Measurements from ENCODE around the gene FAM219A.
A peak's percentile ranks its signal among the peaks of the same experiment; 100 is the strongest.
"Not testable (repeated sequence)": the region's sequence is repeated elsewhere in the genome, so short reads cannot be mapped to it uniquely, and the experiment has no call there.

FAM219A gene

DNA sequence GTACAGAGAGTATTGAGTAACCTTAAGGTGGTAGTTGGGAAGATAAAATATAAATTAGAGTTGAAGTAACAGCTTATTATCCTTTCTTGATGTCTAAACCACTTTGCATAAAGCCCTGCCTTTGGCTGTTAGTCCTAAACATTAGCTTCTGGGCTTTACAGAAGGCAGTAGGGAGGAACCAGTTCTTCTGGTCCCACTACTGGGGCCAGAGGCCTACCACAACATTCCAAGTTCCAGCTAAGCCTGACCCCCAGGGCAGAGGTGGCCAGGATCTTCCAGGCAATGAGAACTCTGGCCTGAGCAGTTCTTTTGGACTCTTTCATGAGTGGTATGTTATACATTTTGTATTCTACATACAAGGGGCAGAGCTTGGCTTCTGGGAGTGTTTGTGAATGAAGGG is 26.3 kb upstream of the FAM219A start:
- no peak for DNase-seq (ENCODE audit: low read depth in 2 of 2)

DNA sequence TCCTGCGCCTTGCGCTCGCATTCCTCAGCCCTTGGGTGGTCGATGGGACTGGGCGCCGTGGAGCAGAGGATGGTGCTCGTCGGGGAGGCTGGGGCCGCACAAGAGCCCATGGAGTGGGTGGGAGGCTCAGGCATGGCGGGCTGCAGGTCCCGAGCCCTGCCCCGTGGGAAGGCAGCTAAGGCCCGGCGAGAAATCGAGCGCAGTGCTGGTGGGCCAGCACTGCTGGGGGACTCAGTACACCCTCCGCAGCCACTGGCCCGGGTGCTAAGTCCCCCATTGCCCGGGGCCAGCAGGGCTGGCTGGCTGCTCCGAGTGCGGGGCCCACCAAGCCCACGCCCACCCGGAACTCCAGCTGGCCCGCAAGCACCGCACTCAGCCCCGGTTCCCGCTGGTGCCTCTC is 24.4 kb upstream of the FAM219A start:
- DNase-seq (ENCODE audit: low read depth in 2 of 2) = not testable (repeated sequence)

DNA sequence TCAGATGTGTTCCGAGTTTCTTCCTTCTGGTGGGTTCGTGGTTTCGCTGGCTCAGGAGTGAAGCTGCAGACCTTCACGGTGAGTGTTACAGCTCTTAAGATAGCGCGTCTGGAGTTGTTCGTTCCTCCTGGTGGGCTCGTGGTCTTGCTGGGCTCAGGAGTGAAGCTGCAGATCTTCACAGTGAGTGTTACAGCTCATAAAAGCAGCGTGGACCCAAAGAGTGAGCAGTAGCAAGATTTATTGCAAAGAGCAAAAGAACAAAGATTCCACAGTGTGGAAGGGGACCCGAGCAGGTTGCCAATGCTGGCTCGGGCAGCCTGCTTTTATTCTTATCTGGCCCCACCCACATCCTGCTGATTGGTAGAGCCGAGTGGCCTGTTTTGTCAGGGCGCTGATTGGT is 23.2 kb upstream of the FAM219A start:
- not testable (repeated sequence) for DNase-seq (ENCODE audit: low read depth in 2 of 2)

GRCh38 chr9:34479431-34479866 is 21.1 kb upstream of the FAM219A start:
- DNase-seq (ENCODE audit: low read depth in 2 of 2) = no peak

- no peak for DNase-seq (ENCODE audit: low read depth in 2 of 2)
Measured at GRCh38 chr9:34477541-34477940, 19.2 kb upstream of the FAM219A start.

- no peak for DNase-seq (ENCODE audit: low read depth in 2 of 2)
Measured at GRCh38 chr9:34475097-34475496, 16.7 kb upstream of the FAM219A start.

DNA sequence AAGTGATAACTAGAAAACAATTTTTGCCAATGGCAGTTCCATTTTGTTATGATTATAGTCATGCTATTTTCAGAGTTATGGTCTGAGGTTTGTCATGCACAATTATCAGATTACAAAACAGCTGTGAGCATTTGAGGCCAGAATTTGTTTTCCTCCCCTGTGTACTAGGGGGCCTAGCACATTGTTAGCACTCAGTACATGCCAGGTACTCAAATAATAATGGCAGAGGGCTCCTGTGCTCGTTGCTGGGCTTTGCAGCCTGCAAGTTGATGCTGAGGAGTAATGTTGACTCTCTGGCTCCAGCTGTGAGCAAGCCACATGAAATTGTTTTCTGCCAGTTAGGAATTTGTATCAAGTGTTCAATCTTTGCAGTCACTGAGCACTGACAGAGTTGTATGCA is 7.1 kb upstream of the FAM219A start:
- no peak for DNase-seq (ENCODE audit: low read depth in 2 of 2)

DNA sequence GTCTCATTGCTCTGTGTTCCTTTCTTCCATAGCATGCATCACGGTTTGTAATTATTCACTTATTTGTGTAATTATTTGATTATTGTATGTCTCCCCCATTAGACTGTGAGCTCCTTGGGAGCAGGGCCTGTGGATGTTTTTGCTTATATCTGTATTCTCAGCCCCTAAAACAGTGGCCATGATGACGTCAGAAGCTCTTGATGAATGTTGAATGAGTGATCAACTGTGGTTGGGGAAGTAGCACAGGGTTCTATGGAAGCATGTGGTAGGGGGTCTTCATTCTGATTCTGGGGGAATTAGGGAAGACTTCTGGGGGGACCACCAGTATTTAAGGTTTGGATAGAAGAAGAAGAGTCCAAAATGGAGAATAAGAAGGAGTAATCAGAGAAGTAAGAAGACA is 6.2 kb upstream of the FAM219A start:
- DNase-seq (ENCODE audit: low read depth in 2 of 2) = no peak

GRCh38 chr9:34463901-34464232 is 5.5 kb upstream of the FAM219A start:
- DNase-seq (ENCODE audit: low read depth in 2 of 2) = no peak

GRCh38 chr9:34463098-34463900 is 4.9 kb upstream of the FAM219A start:
- peak; percentile 42 to 70 for DNase-seq (ENCODE audit: low read depth in 2 of 2)

- no peak for DNase-seq (ENCODE audit: low read depth in 2 of 2)
Measured at GRCh38 chr9:34459941-34460340, 1.6 kb upstream of the FAM219A start.

GRCh38 chr9:34459356-34459755 is 986 bp upstream of the FAM219A start:
- DNase-seq (ENCODE audit: low read depth in 2 of 2) = no peak

DNA sequence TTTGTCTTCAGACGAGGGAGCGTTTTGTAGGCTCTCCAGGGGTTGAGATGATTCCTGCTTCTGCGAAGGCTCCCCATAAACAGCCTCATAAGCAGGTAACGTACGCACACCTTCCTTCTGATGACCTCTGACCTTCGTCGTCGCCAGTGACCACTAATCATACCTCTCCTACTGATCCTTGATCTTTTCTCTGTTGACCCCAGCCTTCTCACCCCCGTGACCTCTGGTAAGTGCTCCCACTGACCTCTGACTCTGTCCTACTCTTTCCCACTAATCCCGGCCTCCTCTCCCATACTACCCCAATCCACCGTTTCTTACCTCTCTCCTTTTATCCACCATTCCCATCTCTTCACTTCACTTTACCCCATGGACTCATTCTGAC is 580 bp upstream of the FAM219A start:
- no peak for DNase-seq (ENCODE audit: low read depth in 2 of 2)

GRCh38 chr9:34457266-34458012 is 931 bp downstream of the FAM219A start:
- DNase-seq (ENCODE audit: low read depth in 2 of 2) = no peak

- no peak for DNase-seq (ENCODE audit: low read depth in 2 of 2)
Measured at GRCh38 chr9:34456746-34457145, 1.6 kb downstream of the FAM219A start.

DNA sequence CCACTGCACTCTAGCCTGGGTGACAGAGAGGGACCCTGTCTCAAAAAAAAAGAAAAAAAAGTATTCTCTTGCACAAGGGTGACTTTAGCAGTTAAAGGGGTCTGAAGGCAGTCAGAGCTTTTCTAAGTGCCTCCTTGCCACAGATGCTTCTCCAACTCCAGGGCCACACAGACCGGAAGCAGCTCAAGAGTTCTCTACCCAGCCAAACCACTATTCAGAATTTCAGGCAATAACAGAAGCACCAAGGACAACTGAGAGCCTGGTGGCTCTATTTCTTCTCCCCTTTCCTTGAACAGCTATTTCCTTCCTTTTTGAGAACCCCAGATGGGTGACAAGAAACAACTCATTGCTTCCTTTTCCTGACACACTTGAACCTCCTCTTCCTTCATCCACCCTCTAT is 2.2 kb downstream of the FAM219A start:
- no peak for DNase-seq (ENCODE audit: low read depth in 2 of 2)

DNA sequence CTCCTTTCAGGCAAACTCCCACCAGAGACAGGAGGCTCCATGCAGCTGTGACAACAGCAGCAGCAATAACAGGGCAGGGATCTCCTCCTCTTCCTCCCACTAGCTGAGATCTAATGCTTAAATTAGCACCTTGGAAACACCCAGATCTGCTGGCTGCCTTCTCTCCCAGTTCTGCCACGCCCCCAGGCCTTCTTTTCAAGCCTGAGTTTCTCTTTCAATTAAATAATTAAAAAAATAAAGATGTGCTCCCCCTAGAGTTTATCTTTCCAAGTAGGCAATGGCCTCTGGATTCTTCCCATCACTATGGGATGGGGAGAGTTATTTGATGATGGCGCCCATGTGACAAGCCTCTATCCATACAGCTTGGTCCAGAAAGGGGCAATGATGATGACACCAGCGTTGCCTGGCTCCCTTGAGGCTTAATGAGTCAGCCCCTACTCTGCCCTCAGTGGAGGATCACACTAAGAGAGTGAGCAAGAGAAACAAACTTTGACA is 3.8 kb downstream of the FAM219A start:
- DNase-seq (ENCODE audit: low read depth in 2 of 2) = peak in 1 of 2 donors; percentile 18

DNA sequence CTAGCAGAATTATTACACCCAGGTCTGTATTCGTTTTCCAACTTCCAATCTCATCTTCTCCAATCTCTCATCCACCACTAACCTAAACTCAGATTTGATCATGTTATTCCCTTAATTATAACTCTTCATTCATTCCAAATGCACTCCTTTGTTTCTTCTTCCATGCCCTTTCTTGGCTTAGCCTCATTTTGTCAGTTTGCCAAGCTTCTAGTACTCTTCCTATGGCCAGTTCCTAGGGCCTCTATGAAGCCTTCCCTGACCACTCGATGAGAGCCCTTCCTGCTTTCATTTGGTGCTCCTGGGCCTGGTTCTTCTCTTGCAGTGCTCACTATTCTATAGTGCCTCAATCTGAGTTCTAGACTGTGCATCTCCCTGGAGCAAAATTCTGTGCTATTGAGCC is 5.8 kb downstream of the FAM219A start:
- DNase-seq (ENCODE audit: low read depth in 2 of 2) = no peak

GRCh38 chr9:34451545-34451944 is 6.8 kb downstream of the FAM219A start:
- peak; percentile 27 to 46 for DNase-seq (ENCODE audit: low read depth in 2 of 2)

- no peak for DNase-seq (ENCODE audit: low read depth in 2 of 2)
Measured at GRCh38 chr9:34451135-34451534, 7.2 kb downstream of the FAM219A start.

GRCh38 chr9:34450644-34451043 is 7.7 kb downstream of the FAM219A start:
- DNase-seq (ENCODE audit: low read depth in 2 of 2) = no peak

GRCh38 chr9:34446951-34447350 is 11.4 kb downstream of the FAM219A start:
- no peak for DNase-seq (ENCODE audit: low read depth in 2 of 2)

DNA sequence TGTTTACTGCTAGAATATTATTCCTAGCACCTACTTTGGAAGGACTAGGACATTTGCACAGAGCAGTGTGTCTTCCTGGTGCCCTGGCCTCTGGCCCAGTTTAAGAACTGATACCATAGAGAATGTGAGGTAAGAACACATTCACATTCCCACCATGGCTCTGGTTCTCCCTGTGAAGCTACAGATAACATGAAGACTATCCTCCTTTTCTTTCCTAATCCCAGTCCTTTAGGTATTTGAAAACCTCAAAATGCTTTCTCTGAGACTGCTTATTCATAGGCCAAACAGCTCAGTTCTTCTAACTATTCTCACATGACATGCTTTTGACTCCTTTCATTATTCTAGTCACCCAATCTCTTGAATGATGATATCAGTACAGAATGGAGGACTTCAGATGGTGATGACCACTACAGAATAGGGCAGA is 11.9 kb downstream of the FAM219A start:
- no peak for DNase-seq (ENCODE audit: low read depth in 2 of 2)

All from stimulated activated CD8-positive, alpha-beta memory T cell treated with anti-CD3 and anti-CD28 coated beads, Interleukin-15, amount 100 ng/mL, for 48 hours (primary cell).